Gastrocnemius medialis (tissue), 4 donors: Measurements from ENCODE around the gene SOS2. TPM values are rescaled to one million over a fixed set of nuclear protein-coding genes. Genes with fewer than 3 reads are reported as not detected.
"Not testable (repeated sequence)": the region's sequence is repeated elsewhere in the genome, so short reads cannot be mapped to it uniquely, and the experiment has no call there.

ENCODE experiments used
- ATAC-seq, 2 donors: fragments of 150-250 bp; one replicate each; pipeline ENCODE4 v1.9.1; 2016
- DNase-seq, 2 donors: peaks; one replicate each; pipeline ENCODE4 v3.0.0-alpha.2; 2019
- H3K27ac ChIP-seq, 4 donors: fragments of 200-600 bp; sonication (generic); 1 replicate in 1 of 4; 2 replicates in 3 of 4; pipeline ENCODE4 v1.5.1; 2016 to 2018; ENCODE audit warnings: mild to moderate bottlenecking in 2 of 4, moderate library complexity in 1 of 4
- H3K27me3 ChIP-seq, 3 donors: fragments of 200-600 bp; sonication (generic) in 2 of 3; 1 replicate in 1 of 3; 2 replicates in 2 of 3; pipeline versions ENCODE4 v1.5.1 to v1.6.0; 2016 to 2019; ENCODE audit warnings: mild to moderate bottlenecking in 1 of 3, moderate library complexity in 1 of 3
- H3K36me3 ChIP-seq, 2 donors: fragments of 200-600 bp; sonication (generic) in 1 of 2; one replicate each; pipeline ENCODE4 v1.5.1; 2017 to 2018
- H3K4me1 ChIP-seq, 2 donors: fragments of 200-600 bp; sonication (generic) in 1 of 2; one replicate each; pipeline ENCODE4 v1.5.1; 2016 to 2017; ENCODE audit warnings: mild to moderate bottlenecking in 2 of 2
- H3K4me3 ChIP-seq, 4 donors: fragments of 200-600 bp; sonication (generic) in 3 of 4; 1 replicate in 1 of 4; 2 replicates in 3 of 4; pipeline ENCODE4 v1.5.1; 2016 to 2019; ENCODE audit warnings: mild to moderate bottlenecking in 2 of 4
- H3K9me3 ChIP-seq, 3 donors: fragments of 200-600 bp; sonication (generic) in 2 of 3; 1 replicate in 1 of 3; 2 replicates in 2 of 3; pipeline ENCODE4 v1.5.1; 2016 to 2019
- CTCF ChIP-seq, 5 experiments: fragments of 450-650 bp in 3 of 5; fragments of 200-600 bp in 2 of 5; sonication (generic) in 2 of 5; IDR thresholded peaks in 4 of 5; conservative IDR thresholded peaks in 1 of 5; 1 replicate in 4 of 5; 2 replicates in 1 of 5; pipeline ENCODE4 v1.5.1; 2016 to 2019; ENCODE audit warnings: antibody characterized with exemption in 5 of 5, mild to moderate bottlenecking in 3 of 5, moderate library complexity in 3 of 5
- POLR2A ChIP-seq, 2 donors: fragments of 450-650 bp; IDR thresholded peaks; one replicate each; pipeline ENCODE4 v1.6.1; 2017; ENCODE audit warnings: antibody characterized with exemption in 2 of 2, mild to moderate bottlenecking in 2 of 2, moderate library complexity in 2 of 2
- in situ Hi-C, 4 donors: fragments of 200-750 bp; cut with MboI; loops; one replicate each; pipeline versions ENCODE4 v1.15.0 to v1.8.0; 2017; ENCODE audit warnings: low sequenced_read_pairs in 4 of 4
- intact Hi-C: fragments of 100-400 bp; cut with DNase I; formaldehyde crosslinking; loops from one replicate; pipeline ENCODE4 v1.15.1; 2023; ENCODE audit warnings: low total_unique reads
- total RNA-seq, 4 donors: library from RNA; depleted of rRNA; stranded (reverse); fragments of >200 nt; gene quantifications; one replicate each; pipeline versions ENCODE4 v1.1.0 to v1.2.3, GENCODE V29; 2016

SOS2 gene
- total RNA-seq, 4 donors from 2014 or later, result 46.5 to 81.2 (median 52.3) TPM

GRCh38 chr14:50171895-50172294 lies 59.5 kb downstream of the SOS2 start:
- no peaks in the 10 kb centered on the region for H3K9me3 ChIP-seq
- H3K27me3 ChIP-seq, result no peaks in the 10 kb centered on the region
- intact Hi-C loops, result no loop called here
- TF ChIP-seq POLR2A (IDR thresholded peaks at IDR 0.05) (no peak), CTCF (IDR thresholded peaks at IDR 0.05 in 4 of 5, conservative IDR thresholded peaks at IDR 0.05 in 1 of 5) (no peak)
- no peaks in the 10 kb centered on the region for H3K4me1 ChIP-seq
- no peak for DNase-seq
- peaks cover 0 to 25% of the 10 kb centered on the region in 2 donors for H3K36me3 ChIP-seq
- H3K4me3 ChIP-seq, result no peak overlapping the region
- no peak overlapping the region for H3K27ac ChIP-seq
- no peak for ATAC-seq
- in situ Hi-C loops, result no loop called here

- ATAC-seq, H3K4me1 ChIP-seq, H3K27me3 ChIP-seq, H3K4me3 ChIP-seq, H3K27ac ChIP-seq, intact Hi-C loops, DNase-seq, in situ Hi-C loops, H3K9me3 ChIP-seq: not testable (repeated sequence)
- peaks cover 0 to 13% of the 10 kb centered on the region in 2 donors for H3K36me3 ChIP-seq
Observed at GRCh38 chr14:50167381-50167780, 64.0 kb downstream of the SOS2 start.

- H3K36me3 ChIP-seq, result peaks cover 0 to 82% of the 10 kb centered on the region in 2 donors
- no peak overlapping the region for H3K4me3 ChIP-seq
- ATAC-seq (no peak), DNase-seq (no peak)
- no peaks in the 10 kb centered on the region for H3K4me1 ChIP-seq
- intact Hi-C loops (no loop called here), in situ Hi-C loops (no loop called here)
- no peak overlapping the region for H3K27ac ChIP-seq
- no peaks in the 10 kb centered on the region for H3K9me3 ChIP-seq
- TF ChIP-seq CTCF (IDR thresholded peaks at IDR 0.05 in 4 of 5, conservative IDR thresholded peaks at IDR 0.05 in 1 of 5) (no peak), POLR2A (IDR thresholded peaks at IDR 0.05) (no peak)
- H3K27me3 ChIP-seq, result no peaks in the 10 kb centered on the region
Observed at GRCh38 chr14:50156111-50156510, 75.3 kb downstream of the SOS2 start.

GRCh38 chr14:50148799-50149198 lies 82.6 kb downstream of the SOS2 start:
- intact Hi-C loops (no loop called here), in situ Hi-C loops (no loop called here)
- Histone ChIP-seq H3K4me1 (peaks cover 0 to 6% of the 10 kb centered on the region in 2 donors), H3K27me3 (no peaks in the 10 kb centered on the region), H3K27ac (no peak overlapping the region), H3K4me3 (no peak overlapping the region), H3K9me3 (no peaks in the 10 kb centered on the region), H3K36me3 (peaks cover 0 to 64% of the 10 kb centered on the region in 2 donors)
- DNase-seq (no peak), ATAC-seq (no peak)
- TF ChIP-seq POLR2A (IDR thresholded peaks at IDR 0.05) (no peak), CTCF (IDR thresholded peaks at IDR 0.05 in 4 of 5, conservative IDR thresholded peaks at IDR 0.05 in 1 of 5) (no peak)

- H3K27me3 ChIP-seq, result no peaks in the 10 kb centered on the region
- H3K4me1 ChIP-seq, result no peaks in the 10 kb centered on the region
- ATAC-seq, result no peak
- no peak overlapping the region for H3K27ac ChIP-seq
- TF ChIP-seq POLR2A (IDR thresholded peaks at IDR 0.05) (no peak), CTCF (IDR thresholded peaks at IDR 0.05 in 4 of 5, conservative IDR thresholded peaks at IDR 0.05 in 1 of 5) (no peak)
- no peak for DNase-seq
- intact Hi-C loops (no loop called here), in situ Hi-C loops (no loop called here)
- peaks cover 0 to 24% of the 10 kb centered on the region in 2 donors for H3K36me3 ChIP-seq
- H3K9me3 ChIP-seq, result no peaks in the 10 kb centered on the region
- no peak overlapping the region for H3K4me3 ChIP-seq
Observed at GRCh38 chr14:50139192-50139591, 92.2 kb downstream of the SOS2 start.
